GM12865 (cell line): ENCODE data around the gene ST3GAL2.

Experiments
- DNase-seq: peaks from one replicate; pipeline ENCODE4 v3.0.0; 2010; ENCODE audit warnings: low read depth
- H3K4me3 ChIP-seq: 2 replicates; pipeline ENCODE4 v1.5.1; 2011; ENCODE audit warnings: mild to moderate bottlenecking, low read depth, low read length, control low read depth
- TF ChIP-seq, protein P1 (sequence below): IDR thresholded peaks from 2 replicates; pipeline ENCODE4 v1.5.1; 2011; ENCODE audit warnings: low read length, control low read depth, low read depth, inconsistent platforms; ENCODE audit not compliant: insufficient read depth; ENCODE audit errors: missing control alignments

The ST3GAL2 gene

DNA sequence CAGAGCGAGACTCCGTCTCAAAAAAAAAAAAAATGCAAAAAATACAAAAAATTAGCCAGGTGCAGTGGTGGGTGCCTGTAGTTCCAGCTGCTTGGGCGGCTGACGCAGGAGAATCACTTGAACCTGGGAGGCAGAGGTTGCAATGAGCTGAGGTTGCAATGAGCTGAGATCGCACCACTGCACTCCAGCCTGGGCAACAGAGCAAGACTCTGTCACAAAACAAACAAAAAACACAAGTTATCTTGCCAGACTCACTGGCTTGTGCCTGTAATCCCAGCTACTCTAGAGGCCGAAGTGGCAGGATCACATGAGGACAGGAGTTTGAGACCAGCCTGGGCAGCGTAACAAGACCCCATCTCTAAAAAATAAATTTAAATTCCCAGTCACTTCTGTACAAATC is 3.4 kb upstream of the ST3GAL2 start:
- no peak overlapping the region for H3K4me3 ChIP-seq
- DNase-seq: no peak
- TF ChIP-seq, protein P1, sequence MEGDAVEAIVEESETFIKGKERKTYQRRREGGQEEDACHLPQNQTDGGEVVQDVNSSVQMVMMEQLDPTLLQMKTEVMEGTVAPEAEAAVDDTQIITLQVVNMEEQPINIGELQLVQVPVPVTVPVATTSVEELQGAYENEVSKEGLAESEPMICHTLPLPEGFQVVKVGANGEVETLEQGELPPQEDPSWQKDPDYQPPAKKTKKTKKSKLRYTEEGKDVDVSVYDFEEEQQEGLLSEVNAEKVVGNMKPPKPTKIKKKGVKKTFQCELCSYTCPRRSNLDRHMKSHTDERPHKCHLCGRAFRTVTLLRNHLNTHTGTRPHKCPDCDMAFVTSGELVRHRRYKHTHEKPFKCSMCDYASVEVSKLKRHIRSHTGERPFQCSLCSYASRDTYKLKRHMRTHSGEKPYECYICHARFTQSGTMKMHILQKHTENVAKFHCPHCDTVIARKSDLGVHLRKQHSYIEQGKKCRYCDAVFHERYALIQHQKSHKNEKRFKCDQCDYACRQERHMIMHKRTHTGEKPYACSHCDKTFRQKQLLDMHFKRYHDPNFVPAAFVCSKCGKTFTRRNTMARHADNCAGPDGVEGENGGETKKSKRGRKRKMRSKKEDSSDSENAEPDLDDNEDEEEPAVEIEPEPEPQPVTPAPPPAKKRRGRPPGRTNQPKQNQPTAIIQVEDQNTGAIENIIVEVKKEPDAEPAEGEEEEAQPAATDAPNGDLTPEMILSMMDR: no peak

DNA sequence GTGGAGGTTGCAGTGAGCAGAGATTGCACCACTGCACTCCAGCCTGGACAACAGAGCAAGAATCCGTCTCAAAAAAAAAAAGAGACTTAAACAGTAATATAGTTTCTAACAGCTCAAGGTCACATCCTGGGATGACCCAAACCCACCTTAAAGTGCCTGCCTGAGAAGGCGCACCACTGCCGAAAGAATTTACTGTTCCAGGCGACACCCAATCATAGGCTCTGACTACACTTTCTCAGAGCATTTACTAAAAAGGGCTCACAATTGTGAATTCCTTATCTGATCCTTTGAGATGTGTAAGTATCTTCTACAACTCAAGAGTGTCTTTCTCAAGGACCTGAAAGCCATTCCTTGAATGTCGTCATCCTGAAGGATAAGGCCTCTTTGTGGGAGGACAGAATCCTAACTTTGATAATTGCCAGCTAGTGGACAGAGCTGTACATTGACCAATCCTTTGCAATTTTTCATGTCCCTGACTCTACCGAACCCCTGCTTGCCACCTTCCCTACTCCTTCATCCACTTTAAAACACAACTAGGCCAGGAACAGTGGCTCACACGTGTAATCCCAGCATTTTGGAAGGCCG is 2.6 kb upstream of the ST3GAL2 start:
- no peak for DNase-seq
- H3K4me3 ChIP-seq: no peak overlapping the region
- TF ChIP-seq, protein P1: no peak

DNA sequence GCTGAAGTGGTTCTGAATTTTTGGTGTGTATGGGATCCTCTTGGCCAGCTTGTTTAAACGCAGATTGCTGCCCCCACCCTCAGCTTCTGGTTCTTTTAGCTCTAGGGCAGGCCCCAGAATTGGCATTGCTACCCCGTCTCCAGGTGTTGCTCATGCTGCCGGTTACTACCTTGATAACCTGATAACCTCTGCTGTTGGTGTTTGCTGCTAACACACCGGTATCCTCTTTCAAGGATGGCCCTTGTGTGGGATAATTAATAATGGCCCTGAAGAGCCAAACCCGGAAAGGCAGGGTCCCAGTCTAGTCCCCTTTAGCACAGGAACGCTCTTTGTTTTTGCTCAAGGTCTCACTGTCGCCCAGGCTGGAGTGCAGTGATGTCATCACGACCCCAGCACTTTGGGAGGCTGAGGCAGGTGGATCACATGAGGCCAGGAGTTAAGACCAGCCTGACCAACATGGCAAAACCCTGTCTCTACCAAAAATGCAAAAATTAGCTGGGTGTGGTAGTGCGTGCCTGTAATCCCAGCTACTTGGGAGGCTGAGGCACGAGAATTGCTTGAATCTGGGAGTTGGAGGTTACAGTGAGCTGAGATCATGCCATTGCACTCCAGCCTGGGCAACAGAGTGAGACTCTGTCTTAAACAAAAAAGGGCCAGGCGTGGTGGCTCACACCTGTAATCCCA is 1.3 kb upstream of the ST3GAL2 start:
- H3K4me3 ChIP-seq: no peak overlapping the region
- TF ChIP-seq, protein P1: no peak
- no peak for DNase-seq

DNA sequence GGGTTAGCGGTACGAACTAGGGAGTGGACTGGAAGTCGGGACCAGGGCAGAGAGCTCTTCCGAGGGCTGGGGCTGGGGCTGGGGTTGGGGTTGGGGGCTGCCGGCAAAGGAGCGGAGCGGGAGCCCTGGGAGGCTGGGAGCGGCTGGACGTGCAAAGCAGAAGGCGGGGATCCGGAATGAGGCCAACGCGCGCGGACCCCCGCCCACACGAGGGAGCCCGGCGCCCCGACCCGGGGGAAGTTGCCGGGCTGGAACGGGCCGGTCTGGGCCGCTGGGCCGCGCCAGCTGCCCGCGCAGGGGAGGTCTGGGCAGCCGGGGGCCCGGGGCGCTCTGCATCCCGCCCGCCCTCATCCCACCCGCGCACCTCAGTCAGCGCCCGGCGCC is 323 bp downstream of the ST3GAL2 start:
- no peak for DNase-seq
- TF ChIP-seq, protein P1: no peak
- H3K4me3 ChIP-seq: peak overlapping the region; percentile 93

DNA sequence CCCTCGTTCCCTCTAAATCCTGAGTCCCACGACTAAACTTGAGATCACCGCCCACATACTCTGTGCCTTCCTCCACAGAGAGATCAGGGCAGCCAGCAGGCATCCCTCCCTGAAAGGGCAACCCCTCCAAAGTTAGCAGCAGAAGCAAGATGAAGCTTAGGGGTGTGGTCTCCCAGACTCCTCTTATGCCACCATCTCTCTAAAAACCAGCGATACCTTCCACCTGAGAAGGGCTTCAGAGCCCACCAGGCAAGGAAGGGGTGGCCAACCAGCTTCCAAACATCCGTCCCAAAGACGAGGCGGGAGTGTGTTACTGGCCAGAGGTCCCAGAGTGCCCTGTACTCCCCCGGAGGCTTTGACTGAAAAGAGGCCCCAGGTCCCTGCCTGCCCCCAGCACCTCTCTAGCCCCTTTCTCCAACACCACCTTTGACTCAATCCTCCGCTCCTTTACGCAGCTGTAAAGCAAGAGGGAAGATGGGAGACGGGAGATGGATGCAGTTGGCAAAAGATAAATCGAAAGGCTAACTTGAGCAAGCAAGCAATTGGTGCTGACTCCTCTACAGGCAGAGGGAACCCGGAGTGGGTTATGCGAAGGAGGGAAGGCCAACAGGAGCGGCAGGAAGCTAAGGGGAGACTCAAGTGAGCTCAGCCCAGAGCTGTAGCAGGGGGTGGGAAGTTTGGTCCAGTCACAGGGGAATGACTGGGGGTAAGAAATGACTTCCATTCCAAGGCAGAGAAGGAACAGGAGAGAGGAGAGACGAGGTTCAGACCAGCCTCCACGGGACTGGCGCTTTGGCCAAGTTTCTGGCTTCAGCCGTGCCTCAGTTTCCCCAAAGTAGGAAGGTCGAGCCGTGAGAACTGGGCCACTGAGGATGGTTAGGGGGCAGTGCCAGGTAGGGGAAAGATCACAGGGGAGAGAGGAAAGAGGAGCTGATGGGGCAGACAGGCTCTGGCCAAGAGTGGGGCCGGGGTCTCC is 1.0 kb downstream of the ST3GAL2 start:
- peak overlapping the region; percentile 93 for H3K4me3 ChIP-seq
- DNase-seq: peak; percentile 40
- TF ChIP-seq, protein P1: no peak

DNA sequence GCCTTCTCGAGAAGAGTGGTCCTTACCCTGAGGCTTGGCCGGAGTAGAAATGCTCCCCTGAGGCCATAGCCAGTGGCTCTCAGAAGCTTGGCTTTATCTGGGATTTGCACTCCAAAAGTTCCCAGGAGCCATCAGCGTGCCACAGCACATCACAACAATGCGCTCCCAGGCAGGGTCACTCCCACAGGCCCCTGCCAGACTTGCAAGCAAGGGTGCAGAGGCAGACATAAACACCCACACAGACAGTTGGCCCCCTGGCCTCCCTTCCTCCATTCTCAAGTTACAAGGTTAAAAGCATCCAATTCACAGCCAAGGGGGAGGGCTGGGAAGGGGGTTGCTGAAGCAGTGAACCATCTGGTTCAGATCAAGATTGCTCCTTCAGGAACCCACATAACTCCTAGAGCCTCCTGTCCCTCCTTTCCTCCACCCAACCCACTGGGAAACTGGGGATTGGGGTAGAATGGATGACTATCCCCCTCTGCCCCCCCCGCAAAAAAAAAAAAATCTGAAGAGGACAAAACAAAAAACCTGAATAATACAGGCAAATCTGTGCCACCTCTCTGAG is 1.8 kb downstream of the ST3GAL2 start:
- TF ChIP-seq, protein P1: no peak
- peak; percentile 41 for DNase-seq
- H3K4me3 ChIP-seq: peak overlapping the region; percentile 93
